NK-92 (cell line): ENCODE results near the gene LTF.
"Not testable (repeated sequence)": the region's sequence is repeated elsewhere in the genome, so short reads cannot be mapped to it uniquely, and the experiment has no call there.

Experiments used
- DNase-seq: peaks from one replicate; lab custom pipeline; 2025; ENCODE audit not compliant: unreplicated experiment; lab: John Stamatoyannopoulos, UW

The LTF gene

GRCh38 chr3:46416811-46417510, 47.7 kb downstream of the LTF start:
- no peak for DNase-seq

GRCh38 chr3:46416125-46416810, 48.4 kb downstream of the LTF start:
- DNase-seq = no peak

- DNase-seq = no peak
Measured at GRCh38 chr3:46414739-46415138, 50.0 kb downstream of the LTF start.

- DNase-seq = no peak
Measured at GRCh38 chr3:46413951-46414350, 50.8 kb downstream of the LTF start.

- DNase-seq = no peak
Measured at GRCh38 chr3:46412786-46413298, 51.9 kb downstream of the LTF start.

GRCh38 chr3:46411271-46411670, 53.4 kb downstream of the LTF start:
- DNase-seq = no peak

GRCh38 chr3:46410669-46411068, 54.0 kb downstream of the LTF start:
- DNase-seq = no peak

GRCh38 chr3:46409739-46410489, 54.8 kb downstream of the LTF start:
- no peak for DNase-seq

- no peak for DNase-seq
Measured at GRCh38 chr3:46408853-46409252, 55.9 kb downstream of the LTF start.

GRCh38 chr3:46407970-46408369, 56.7 kb downstream of the LTF start:
- DNase-seq = no peak

- DNase-seq = no peak
Measured at GRCh38 chr3:46406788-46407611, 57.7 kb downstream of the LTF start, which contains the start of the genes CCR5AS and CCRL2. CCR5AS (minus strand) TSS chr3:46407066. CCRL2 (plus strand) TSS chr3:46407259; CDS start chr3:46408080, 821 bp downstream.

GRCh38 chr3:46406443-46406787, 58.3 kb downstream of the LTF start:
- DNase-seq = no peak

- no peak for DNase-seq
Measured at GRCh38 chr3:46405301-46406019, 59.2 kb downstream of the LTF start.

- not testable (repeated sequence) for DNase-seq
Measured at GRCh38 chr3:46402902-46403301, 61.8 kb downstream of the LTF start.

- DNase-seq = no peak
Measured at GRCh38 chr3:46401579-46401978, 63.1 kb downstream of the LTF start.

- no peak for DNase-seq
Measured at GRCh38 chr3:46400846-46401245, 63.9 kb downstream of the LTF start.

GRCh38 chr3:46400000-46400734, 64.5 kb downstream of the LTF start:
- DNase-seq = no peak

- DNase-seq = no peak
Measured at GRCh38 chr3:46399557-46399956, 65.1 kb downstream of the LTF start.

- no peak for DNase-seq
Measured at GRCh38 chr3:46399098-46399497, 65.6 kb downstream of the LTF start.
